K562 (cell line): ENCODE data around the gene PTPMT1. TPM values are rescaled to one million over a fixed set of nuclear protein-coding genes. Genes with fewer than 3 reads are reported as not detected.
A peak's percentile ranks its signal among the peaks of the same experiment; 100 is the strongest.

Source experiments
- ATAC-seq: fragments of 200-7000 bp; cut with Tn5 transposase; 3 replicates; pipeline ENCODE4 v1.9.1; 2020; ENCODE audit warnings: moderate library complexity
- BruUV-seq: library from RNA; stranded (reverse); fragments of 400-500 nt; replicated peaks from 2 replicates; lab custom pipeline; 2021; lab: Mats Ljungman, UMichigan
- CTCF ChIA-PET: fragments of 300-600 bp; formaldehyde crosslinking; extraction: SDS; loops from one replicate; lab custom pipeline; 2021; ENCODE audit warnings: low intra/inter-chr PET ratio; lab: Yijun Ruan, JAX
- POLR2A ChIA-PET: fragments of 300-600, 350-650 bp; sonication (Branson Sonifier 250); formaldehyde crosslinking; extraction: SDS; loops from one replicate; lab custom pipeline; 2021; ENCODE audit warnings: antibody characterized with exemption, inconsistent platforms; lab: Yijun Ruan, JAX
- DNase-seq, 4 experiments: peaks; one replicate each; pipeline versions ENCODE4 v3.0.0 to v3.0.0-alpha.2; 2011 to 2018; ENCODE audit warnings: low spot score in 3 of 4, mixed read lengths in 3 of 4; ENCODE audit errors: extremely low read depth in 1 of 4
- FAIRE-seq: peaks from 2 replicates; lab custom pipeline; 2011; peaks lifted over from hg19 to GRCh38; lab: Jason Lieb, UNC
- H2AFZ ChIP-seq: 2 replicates; pipeline ENCODE4 v1.6.0; 2011; ENCODE audit warnings: low read depth, low read length, control low read depth, inconsistent platforms
- H3K27ac ChIP-seq: fragments of 200-600 bp; 3 replicates; pipeline ENCODE4 v1.8.0; 2011; ENCODE audit warnings: low read depth, mild to moderate bottlenecking, control low read depth, inconsistent platforms, low read length, moderate library complexity, mixed read lengths; ENCODE audit errors: extremely low read depth
- H3K27me3 ChIP-seq, 2 experiments: fragments of 300-600 bp in 1 of 2; 2 replicates in 1 of 2; 3 replicates in 1 of 2; pipeline versions ENCODE4 v1.6.0 to v1.8.0; 2011; ENCODE audit warnings: inconsistent platforms in 2 of 2, low read length in 2 of 2, mild to moderate bottlenecking in 1 of 2, mixed read lengths in 1 of 2, moderate library complexity in 1 of 2; ENCODE audit not compliant: control insufficient read depth in 2 of 2, insufficient read depth in 2 of 2
- H3K36me3 ChIP-seq: fragments of 300-600 bp; 3 replicates; pipeline ENCODE4 v1.8.0; 2011; ENCODE audit warnings: mild to moderate bottlenecking, low read length, inconsistent platforms; ENCODE audit not compliant: control insufficient read depth, insufficient read depth
- H3K4me1 ChIP-seq, 2 experiments: fragments of 200-600 bp in 1 of 2; replicated peaks in 1 of 2; 2 replicates in 1 of 2; 3 replicates in 1 of 2; pipeline versions ENCODE4 v1.5.1 to v1.8.0; 2011; ENCODE audit warnings: inconsistent platforms in 2 of 2, low read length in 2 of 2, mild to moderate bottlenecking in 1 of 2, mixed read lengths in 1 of 2, moderate library complexity in 1 of 2; ENCODE audit not compliant: control insufficient read depth in 2 of 2, insufficient read depth in 2 of 2
- H3K4me2 ChIP-seq: 2 replicates; pipeline ENCODE4 v1.6.1; 2011; ENCODE audit warnings: low read length, control low read depth, inconsistent platforms, mixed read lengths; ENCODE audit not compliant: insufficient read depth
- H3K4me3 ChIP-seq: fragments of 200-600 bp; sonication (generic), shearing (Covaris generic); 2 replicates; pipeline ENCODE4 v1.5.1; 2016; ENCODE audit warnings: control low read depth, inconsistent platforms
- H3K79me2 ChIP-seq: fragments of 200-600 bp; 3 replicates; pipeline ENCODE4 v1.8.0; 2011; ENCODE audit warnings: low read length, inconsistent platforms; ENCODE audit not compliant: control insufficient read depth, insufficient read depth
- H3K9ac ChIP-seq, 2 experiments: 2 replicates each; pipeline versions ENCODE4 v1.6.0 to v1.6.1; 2011; ENCODE audit warnings: low read depth in 2 of 2, low read length in 2 of 2, control low read depth in 1 of 2, inconsistent platforms in 1 of 2, mild to moderate bottlenecking in 1 of 2, mixed read lengths in 1 of 2; ENCODE audit not compliant: insufficient read depth in 1 of 2
- H3K9me1 ChIP-seq: one replicate; pipeline ENCODE4 v1.6.0; 2011; ENCODE audit warnings: inconsistent platforms, mild to moderate bottlenecking, low read length, moderate library complexity; ENCODE audit not compliant: control insufficient read depth, insufficient read depth
- H3K9me3 ChIP-seq: replicated peaks from 2 replicates; pipeline ENCODE4 v1.5.1; 2011; ENCODE audit warnings: low read depth, low read length, inconsistent platforms; ENCODE audit not compliant: control insufficient read depth, insufficient read depth
- H4K20me1 ChIP-seq: replicated peaks from 2 replicates; pipeline ENCODE4 v1.6.1; 2011; ENCODE audit warnings: low read length, inconsistent platforms, mixed read lengths; ENCODE audit not compliant: control insufficient read depth, insufficient read depth
- CBX3 ChIP-seq, 2 experiments: IDR thresholded peaks; 1 replicate in 1 of 2; 2 replicates in 1 of 2; pipeline ENCODE4 v1.6.1; 2012; ENCODE audit warnings: inconsistent platforms in 2 of 2, low read length in 2 of 2, borderline replicate concordance in 1 of 2, control low read depth in 1 of 2
- FOXP1 ChIP-seq: sonication (generic); formaldehyde crosslinking; IDR thresholded peaks from 2 replicates; pipeline ENCODE4 v1.8.0; 2022; ENCODE audit warnings: mild to moderate bottlenecking, missing genetic modification reagents
- KDM4B ChIP-seq, 2 experiments: fragments of 450-650 bp in 1 of 2; sonication (generic) in 1 of 2; IDR thresholded peaks; 2 replicates each; pipeline ENCODE4 v1.6.1; 2016 to 2017; ENCODE audit warnings: borderline replicate concordance in 2 of 2, antibody characterized with exemption in 1 of 2, low read depth in 1 of 2, mild to moderate bottlenecking in 1 of 2
- NFXL1 ChIP-seq: fragments of 450-650 bp; formaldehyde crosslinking; IDR thresholded peaks from 2 replicates; pipeline ENCODE4 v1.4.0; 2021; ENCODE audit warnings: mild to moderate bottlenecking
- PREB ChIP-seq: sonication (generic); formaldehyde crosslinking; IDR thresholded peaks from 2 replicates; pipeline ENCODE4 v1.8.1; 2023; ENCODE audit warnings: mild to moderate bottlenecking, missing genetic modification reagents
- PYGO2 ChIP-seq: fragments of 450-650 bp; IDR thresholded peaks from 2 replicates; pipeline ENCODE4 v1.6.1; 2016; ENCODE audit warnings: mild to moderate bottlenecking, missing genetic modification characterization, moderate library complexity, missing compliant biosample characterization
- SMAD3 ChIP-seq: fragments of 450-650 bp; formaldehyde crosslinking; conservative IDR thresholded peaks from 2 replicates; pipeline ENCODE4 v1.4.0; 2020; ENCODE audit warnings: mild to moderate bottlenecking
- ZSCAN32 ChIP-seq: fragments of 450-650 bp; formaldehyde crosslinking; IDR thresholded peaks from 2 replicates; pipeline ENCODE4 v1.4.0; 2020; ENCODE audit warnings: mild to moderate bottlenecking, moderate library complexity
- WGBS: fragments of 100-300 bp; shearing (Covaris generic); methylation state at CpG from one replicate; pipeline ENCODE4 v1.1.6; 2016; ENCODE audit warnings: low coverage, mixed read lengths; ENCODE audit not compliant: insufficient coverage; ENCODE audit errors: missing lambda C conversion rate; 5-methylcytosine and 5-hydroxymethylcytosine counted together
- in situ Hi-C: fragments of 300-500 bp; cut with MboI; formaldehyde crosslinking; loops from 4 replicates; pipeline ENCODE4 v1.15.0; 2018; ENCODE audit warnings: inconsistent platforms, mixed read lengths
- intact Hi-C: fragments of 100-400 bp; cut with micrococcal nuclease; formaldehyde crosslinking; loops from 2 replicates; pipeline ENCODE4 v1.14.2; 2022
- polyA plus RNA-seq, 8 experiments: library from polyadenylated mRNA; depleted of rRNA in 4 of 8; stranded (reverse) in 5 of 8; unstranded in 3 of 8; fragments of >200 nt; fragmentation: Nextera tagmentation in 2 of 8; fragmentation: Illumina TruSeq in 1 of 8; extraction: Ambion mirVana in 2 of 8; extraction: Trizol in 1 of 8; gene quantifications; 2 replicates each; pipeline versions ENCODE4 v1.2.1 to v1.2.3, GENCODE V29; 2011 to 2014; ENCODE audit warnings: inconsistent platforms in 1 of 8, missing spikeins in 1 of 8
- total RNA-seq, 7 experiments: library from RNA; depleted of rRNA in 6 of 7; stranded (reverse); fragments of >200 nt in 6 of 7; fragmentation: Illumina TruSeq in 2 of 7; extraction: Trizol in 2 of 7; gene quantifications; 2 replicates each; pipeline versions ENCODE4 v1.2.1 to v1.2.3, GENCODE V29; 2011 to 2021; ENCODE audit warnings: low replicate concordance in 1 of 7
- TF ChIP-seq, protein P1 (sequence below): sonication (generic); formaldehyde crosslinking; IDR thresholded peaks from 2 replicates; pipeline ENCODE4 v1.8.0; 2022; ENCODE audit warnings: mild to moderate bottlenecking, missing genetic modification reagents

PTPMT1 gene
- total and polyA plus RNA-seq, 9 of the 15 experiments (the other 6 are each of a cell fraction or from before 2014, with no cell fraction given), result 10.4 to 140 (median 67.2) TPM

DNA sequence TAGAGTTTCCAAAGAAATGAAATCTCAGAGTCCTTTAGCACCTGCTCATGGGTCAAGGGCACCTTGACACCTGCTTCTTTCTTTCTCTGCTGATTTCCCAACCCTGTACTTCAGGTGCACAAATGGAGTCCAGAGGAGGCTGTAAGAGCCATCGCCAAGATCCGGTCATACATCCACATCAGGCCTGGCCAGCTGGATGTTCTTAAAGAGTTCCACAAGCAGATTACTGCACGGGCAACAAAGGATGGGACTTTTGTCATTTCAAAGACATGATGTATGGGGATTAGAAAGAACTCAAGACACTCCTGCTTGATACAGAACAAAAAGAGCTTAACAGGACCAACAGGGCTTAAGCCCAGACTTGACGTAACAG lies 5.9 kb downstream of the PTPMT1 start:
- ATAC-seq, result no peak
- no peaks in the 10 kb centered on the region for H3K9me1 ChIP-seq
- DNase-seq, result peak in 1 of 4 experiments; percentile 7
- H2AFZ ChIP-seq, result no peak overlapping the region
- H4K20me1 ChIP-seq, result no peaks in the 10 kb centered on the region
- 91% methylated on average over 4 of the region's 4 CpGs for WGBS
- H3K36me3 ChIP-seq, result peaks cover 70% of the 10 kb centered on the region; the same call in 2 of the 3 replicates
- no peak overlapping the region for H3K9ac ChIP-seq
- in situ Hi-C loops (no loop called here), intact Hi-C loops (no loop called here)
- POLR2A ChIA-PET, result interaction anchor here (1.0 to 1.1 kb wide), 2 partner anchors 15 to 23 kb away, joined by 3 read pairs; partner anchors contain the start of gene FAM180B
- H3K4me2 ChIP-seq, result no peak overlapping the region
- CTCF ChIA-PET, result no interaction called here
- no peak overlapping the region for H3K27ac ChIP-seq
- TSS peak; percentile 1 for BruUV-seq
- H3K4me1 ChIP-seq, result peaks cover 0 to 4% of the 10 kb centered on the region in 2 experiments; a peak in 2 of 5 replicates
- FAIRE-seq, result no peak
- H3K4me3 ChIP-seq, result no peak overlapping the region
- no peaks in the 10 kb centered on the region for H3K9me3 ChIP-seq
- peaks cover 29% of the 10 kb centered on the region for H3K79me2 ChIP-seq
- no peaks in the 10 kb centered on the region for H3K27me3 ChIP-seq
- TF ChIP-seq FOXP1 (CRISPR knock-in tag) (no peak), ZSCAN32 (no peak), NFXL1 (no peak), PREB (no peak), SMAD3 (no peak), PYGO2 (tag) (no peak), KDM4B (IDR thresholded peaks at IDR 0.05; ENCODE audit: borderline replicate concordance in 2 of 2, low read depth in 1 of 2) (no peak), CBX3 (IDR thresholded peaks at IDR 0.05; ENCODE audit: borderline replicate concordance in 1 of 2, low read length in 2 of 2) (no peak)
- TF ChIP-seq, protein P1, sequence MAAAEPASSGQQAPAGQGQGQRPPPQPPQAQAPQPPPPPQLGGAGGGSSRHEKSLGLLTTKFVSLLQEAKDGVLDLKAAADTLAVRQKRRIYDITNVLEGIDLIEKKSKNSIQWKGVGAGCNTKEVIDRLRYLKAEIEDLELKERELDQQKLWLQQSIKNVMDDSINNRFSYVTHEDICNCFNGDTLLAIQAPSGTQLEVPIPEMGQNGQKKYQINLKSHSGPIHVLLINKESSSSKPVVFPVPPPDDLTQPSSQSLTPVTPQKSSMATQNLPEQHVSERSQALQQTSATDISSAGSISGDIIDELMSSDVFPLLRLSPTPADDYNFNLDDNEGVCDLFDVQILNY (CRISPR knock-in tag), result no peak
